Central memory CD8-positive, alpha-beta T cell (primary cell): ENCODE results near the gene LRMDA.

Experiments used
- ATAC-seq: fragments of 150-1000 bp; cut with Tn5 transposase; replicated peaks from 2 replicates; pipeline ENCODE4 v1.10.0; 2022; ENCODE audit warnings: mild to moderate bottlenecking, moderate FRiP score, moderate number of reproducible peaks; ENCODE audit not compliant: poor library complexity, severe bottlenecking; ENCODE audit errors: extremely low read depth
- DNase-seq, 2 donors: peaks; one replicate each; pipeline ENCODE4 v3.0.0; 2021; ENCODE audit warnings: low spot score in 2 of 2
- H3K27ac Mint-ChIP-seq: one replicate; pipeline ENCODE4 v1.8.0; 2022; ENCODE audit warnings: low read depth, mild to moderate bottlenecking, moderate library complexity, mixed read lengths
- H3K27me3 Mint-ChIP-seq: one replicate; pipeline ENCODE4 v1.8.0; 2022; ENCODE audit warnings: mixed read lengths
- H3K36me3 Mint-ChIP-seq: one replicate; pipeline ENCODE4 v1.8.0; 2022; ENCODE audit warnings: mild to moderate bottlenecking, moderate library complexity, mixed read lengths; ENCODE audit not compliant: insufficient read depth
- H3K4me1 Mint-ChIP-seq: one replicate; pipeline ENCODE4 v1.8.0; 2022; ENCODE audit warnings: mixed read lengths
- H3K4me3 Mint-ChIP-seq: one replicate; pipeline ENCODE4 v1.8.0; 2022; ENCODE audit warnings: mild to moderate bottlenecking, moderate library complexity, mixed read lengths
- H3K9me3 Mint-ChIP-seq: one replicate; pipeline ENCODE4 v1.8.0; 2022; ENCODE audit warnings: mixed read lengths

Gene LRMDA

DNA sequence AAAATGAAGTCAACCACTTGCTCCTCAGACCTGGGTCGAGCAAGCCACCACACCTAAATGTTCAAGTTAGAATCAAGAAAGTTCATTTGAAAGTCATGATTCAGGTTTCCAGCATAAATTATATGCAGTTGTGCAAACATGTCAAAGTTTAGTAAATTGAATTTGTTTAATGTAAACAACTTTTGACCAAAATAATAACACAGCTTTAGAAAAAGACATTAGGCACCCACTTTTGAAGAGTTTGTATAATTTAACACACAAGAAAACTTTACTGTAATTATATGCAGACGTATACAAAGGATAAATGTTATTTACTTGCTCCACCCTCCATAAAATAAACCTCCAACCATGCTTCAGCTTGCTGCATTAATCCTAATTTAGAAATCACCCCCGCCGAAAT is 680.0 kb downstream of the LRMDA start:
- H3K4me3 Mint-ChIP-seq, result no peak overlapping the region
- H3K9me3 Mint-ChIP-seq, result peaks cover 22% of the 10 kb centered on the region
- no peak for DNase-seq
- H3K36me3 Mint-ChIP-seq, result no peaks in the 10 kb centered on the region
- no peaks in the 10 kb centered on the region for H3K27me3 Mint-ChIP-seq
- H3K4me1 Mint-ChIP-seq, result no peaks in the 10 kb centered on the region
- no peak overlapping the region for H3K27ac Mint-ChIP-seq
- no peak for ATAC-seq

DNA sequence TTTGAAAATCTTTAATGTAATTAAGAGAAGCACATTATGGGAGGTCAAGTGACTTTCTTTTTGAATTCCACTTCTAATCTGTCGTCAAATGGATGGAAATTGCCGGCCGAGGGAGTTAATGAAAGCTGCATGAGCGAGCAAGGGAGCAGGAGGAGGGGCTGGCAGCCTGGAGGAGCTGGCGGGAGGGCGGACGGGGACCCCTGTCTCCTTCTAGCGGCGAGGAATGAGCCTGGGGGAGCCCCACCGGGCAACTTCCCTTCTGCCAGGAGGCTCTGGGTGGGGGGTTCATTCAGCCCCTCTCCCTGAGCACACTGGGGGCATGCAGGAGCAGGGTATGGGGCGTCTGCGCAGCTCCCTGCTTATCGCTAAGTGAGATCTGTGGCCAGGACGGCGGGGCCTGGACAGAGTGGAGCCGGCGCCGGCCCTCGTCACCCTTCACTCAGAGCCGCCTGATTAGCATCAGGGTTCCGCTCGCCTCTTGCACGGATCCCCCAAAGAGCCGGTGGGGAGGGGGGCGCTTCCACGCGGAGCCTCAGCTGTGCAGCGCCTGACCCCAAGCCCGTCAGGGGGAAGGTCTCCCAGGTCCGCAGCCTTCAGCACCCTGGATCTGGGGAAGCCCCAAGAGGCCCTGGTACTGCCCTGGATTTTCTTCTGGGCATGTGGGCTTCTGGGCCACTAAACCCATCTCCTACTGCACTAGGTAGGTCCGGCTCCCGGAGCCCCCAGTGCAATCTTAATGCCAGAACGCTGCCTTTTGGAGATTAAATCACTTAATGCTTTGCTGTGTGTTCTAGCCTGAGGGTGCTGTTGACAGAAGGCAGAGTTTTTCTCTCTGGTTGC is 680.8 kb downstream of the LRMDA start:
- Mint-ChIP-seq H3K27ac (no peak overlapping the region), H3K27me3 (no peaks in the 10 kb centered on the region), H3K4me3 (no peak overlapping the region), H3K36me3 (no peaks in the 10 kb centered on the region), H3K4me1 (no peaks in the 10 kb centered on the region), H3K9me3 (peaks cover 29% of the 10 kb centered on the region)
- DNase-seq (no peak), ATAC-seq (no peak)

DNA sequence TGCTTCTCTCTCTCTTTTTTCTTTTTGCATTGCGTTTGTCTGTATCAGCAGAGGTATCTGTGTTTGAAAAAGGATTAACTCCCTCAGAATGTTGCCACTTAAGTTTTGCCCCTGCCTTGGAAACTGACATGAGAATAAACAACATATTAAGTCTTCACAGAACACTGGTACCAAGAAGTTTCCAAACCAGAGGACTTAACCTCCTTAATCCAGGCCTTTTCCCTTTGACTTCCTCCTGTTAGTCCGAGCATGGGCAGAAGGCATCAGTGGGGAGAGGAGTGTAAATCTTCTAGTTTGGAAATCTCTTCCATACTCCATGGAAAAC is 681.4 kb downstream of the LRMDA start:
- Mint-ChIP-seq H3K9me3 (peaks cover 29% of the 10 kb centered on the region), H3K4me1 (no peaks in the 10 kb centered on the region), H3K27me3 (no peaks in the 10 kb centered on the region), H3K36me3 (no peaks in the 10 kb centered on the region), H3K27ac (no peak overlapping the region), H3K4me3 (no peak overlapping the region)
- DNase-seq, result no peak
- ATAC-seq, result no peak

DNA sequence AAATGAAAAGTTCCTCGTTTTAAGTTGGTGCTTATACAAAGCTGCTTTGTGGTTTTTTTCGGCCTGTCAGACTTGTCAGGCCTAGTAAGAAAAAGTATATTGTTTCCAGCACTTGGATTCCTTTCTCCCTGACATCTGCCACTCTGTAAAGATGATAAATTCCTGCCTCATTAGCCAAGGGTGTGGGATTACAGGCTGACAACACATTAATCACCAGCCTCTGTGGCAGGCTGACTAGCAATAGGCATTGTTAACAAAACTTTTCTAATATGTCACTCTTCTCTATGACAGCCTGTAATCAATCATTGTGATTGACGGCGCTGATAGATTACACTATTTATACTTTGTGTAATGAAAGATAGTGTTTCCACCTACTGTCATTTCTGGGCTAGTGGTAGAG is 682.5 kb downstream of the LRMDA start:
- DNase-seq (no peak), ATAC-seq (no peak)
- H3K4me1 Mint-ChIP-seq, result no peaks in the 10 kb centered on the region
- peaks cover 34% of the 10 kb centered on the region for H3K9me3 Mint-ChIP-seq
- no peaks in the 10 kb centered on the region for H3K36me3 Mint-ChIP-seq
- no peaks in the 10 kb centered on the region for H3K27me3 Mint-ChIP-seq
- no peak overlapping the region for H3K27ac Mint-ChIP-seq
- H3K4me3 Mint-ChIP-seq, result no peak overlapping the region

DNA sequence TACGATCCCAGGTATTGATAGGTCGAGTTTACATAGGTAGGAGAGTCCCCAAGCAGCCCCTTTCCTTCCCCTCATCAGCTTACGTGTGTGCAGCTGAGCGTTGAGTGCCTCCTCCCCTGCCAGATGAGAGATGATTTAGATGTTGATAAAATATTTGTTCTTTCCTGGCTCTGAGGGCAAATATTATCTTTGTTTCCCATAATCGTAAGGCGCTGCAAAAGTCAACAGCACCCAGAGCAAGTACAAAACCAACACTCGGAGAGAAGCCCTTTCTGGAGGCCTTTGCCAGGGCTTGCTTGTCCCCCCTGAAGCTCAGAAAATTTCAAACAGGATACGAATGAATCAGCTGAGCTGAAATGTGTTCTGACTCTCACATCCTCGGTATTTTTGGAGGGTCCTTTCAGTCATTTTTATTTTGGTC is 683.2 kb downstream of the LRMDA start:
- H3K27me3 Mint-ChIP-seq, result no peaks in the 10 kb centered on the region
- H3K9me3 Mint-ChIP-seq, result peaks cover 34% of the 10 kb centered on the region
- DNase-seq, result no peak
- H3K4me1 Mint-ChIP-seq, result no peaks in the 10 kb centered on the region
- no peak for ATAC-seq
- H3K36me3 Mint-ChIP-seq, result no peaks in the 10 kb centered on the region
- H3K4me3 Mint-ChIP-seq, result no peak overlapping the region
- no peak overlapping the region for H3K27ac Mint-ChIP-seq

DNA sequence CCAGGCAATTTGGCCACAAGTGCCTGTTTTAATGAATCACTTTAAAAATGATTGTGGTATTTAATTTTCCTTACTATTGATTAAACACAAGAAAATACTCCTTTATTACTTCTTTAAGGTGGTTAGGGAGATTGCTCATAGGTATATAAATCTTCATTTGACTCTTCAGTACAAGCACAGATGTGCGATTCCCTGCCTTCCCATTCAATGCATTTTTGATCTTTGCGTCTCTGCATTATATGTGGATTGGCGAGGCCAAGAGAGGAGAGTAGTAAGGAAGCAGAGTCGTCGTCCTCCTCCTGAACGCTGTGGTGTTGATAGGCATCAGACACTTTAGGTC is 683.7 kb downstream of the LRMDA start:
- DNase-seq (no peak), ATAC-seq (no peak)
- Mint-ChIP-seq H3K36me3 (no peaks in the 10 kb centered on the region), H3K4me1 (no peaks in the 10 kb centered on the region), H3K27ac (no peak overlapping the region), H3K4me3 (no peak overlapping the region), H3K9me3 (peaks cover 32% of the 10 kb centered on the region), H3K27me3 (no peaks in the 10 kb centered on the region)

DNA sequence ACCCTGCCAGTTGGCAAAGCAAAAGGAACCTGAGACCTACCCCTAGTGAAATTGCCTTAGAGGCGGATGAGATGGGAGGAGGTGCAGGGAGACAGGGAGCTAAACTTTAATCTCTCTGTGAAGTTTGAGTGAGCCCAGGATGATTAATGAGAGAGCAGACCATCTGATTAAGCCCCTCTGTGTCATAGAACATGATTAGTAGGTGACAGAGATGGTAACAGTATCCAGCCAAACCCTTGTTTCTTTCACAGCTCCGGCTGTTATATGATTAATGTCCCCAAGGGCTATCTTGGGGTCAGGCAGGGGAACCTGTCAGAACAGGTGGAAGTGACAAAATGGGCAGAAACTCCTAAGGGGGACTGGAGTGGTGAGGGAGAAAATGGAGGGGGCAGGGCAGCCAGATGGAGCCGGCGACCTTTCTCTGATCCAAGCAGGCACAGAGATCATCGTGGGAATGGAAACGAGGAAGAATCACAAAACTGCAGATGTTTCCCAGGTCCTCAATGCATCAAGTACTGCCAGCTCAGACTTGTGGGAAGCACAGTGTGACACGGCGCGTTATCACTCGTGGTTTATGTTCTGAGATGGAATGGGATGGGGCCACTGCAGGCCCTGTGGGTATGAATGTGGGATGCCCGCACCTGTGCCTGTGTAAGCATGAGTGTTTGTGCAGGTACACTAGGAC is 684.2 kb downstream of the LRMDA start:
- DNase-seq, result no peak
- no peaks in the 10 kb centered on the region for H3K36me3 Mint-ChIP-seq
- H3K9me3 Mint-ChIP-seq, result peaks cover 27% of the 10 kb centered on the region
- H3K27me3 Mint-ChIP-seq, result no peaks in the 10 kb centered on the region
- ATAC-seq, result no peak
- H3K4me1 Mint-ChIP-seq, result no peaks in the 10 kb centered on the region
- no peak overlapping the region for H3K27ac Mint-ChIP-seq
- H3K4me3 Mint-ChIP-seq, result no peak overlapping the region

DNA sequence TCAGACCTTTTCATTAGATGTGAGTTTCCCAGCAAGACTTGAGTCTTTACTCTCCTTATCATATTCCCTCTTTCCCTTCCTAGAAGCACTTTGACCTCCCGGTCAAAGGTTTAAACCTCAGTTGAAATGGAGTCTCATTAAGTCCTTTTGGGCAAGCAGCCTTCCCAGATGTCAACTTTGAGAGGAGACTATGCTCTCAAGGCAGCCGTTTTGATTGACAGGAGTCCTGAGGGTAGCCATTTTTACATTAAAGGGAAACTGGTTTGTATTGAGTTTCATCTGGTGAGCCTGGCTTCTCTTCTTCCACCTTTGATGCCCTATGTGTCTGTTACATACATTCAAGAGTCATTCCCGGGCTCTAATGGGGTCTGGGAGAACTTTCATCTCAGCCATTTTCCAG is 685.1 kb downstream of the LRMDA start:
- ATAC-seq (no peak), DNase-seq (no peak)
- Mint-ChIP-seq H3K4me1 (no peaks in the 10 kb centered on the region), H3K9me3 (peaks cover 20% of the 10 kb centered on the region), H3K27me3 (no peaks in the 10 kb centered on the region), H3K27ac (no peak overlapping the region), H3K36me3 (no peaks in the 10 kb centered on the region), H3K4me3 (no peak overlapping the region)

DNA sequence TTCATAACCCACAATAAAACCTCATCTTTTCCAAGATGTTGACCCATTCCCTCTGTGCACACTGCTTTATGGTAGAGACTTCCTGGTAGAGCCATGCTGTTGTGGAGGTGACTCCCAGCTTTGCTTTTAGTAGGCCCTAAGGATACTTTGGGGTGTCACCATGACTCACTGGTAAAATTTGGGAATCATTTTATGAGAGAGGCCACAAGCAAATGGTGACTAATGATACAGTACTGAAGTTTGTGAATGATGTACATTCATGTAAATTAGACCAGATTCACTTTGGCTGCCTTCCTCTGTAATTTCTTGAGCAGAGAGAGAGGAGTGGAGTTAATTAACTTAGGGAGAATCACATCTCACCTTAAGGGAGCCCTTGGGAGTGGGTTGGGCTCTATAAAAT is 686.5 kb downstream of the LRMDA start:
- Mint-ChIP-seq H3K9me3 (peaks cover 20% of the 10 kb centered on the region), H3K27me3 (no peaks in the 10 kb centered on the region)
- no peak for DNase-seq

DNA sequence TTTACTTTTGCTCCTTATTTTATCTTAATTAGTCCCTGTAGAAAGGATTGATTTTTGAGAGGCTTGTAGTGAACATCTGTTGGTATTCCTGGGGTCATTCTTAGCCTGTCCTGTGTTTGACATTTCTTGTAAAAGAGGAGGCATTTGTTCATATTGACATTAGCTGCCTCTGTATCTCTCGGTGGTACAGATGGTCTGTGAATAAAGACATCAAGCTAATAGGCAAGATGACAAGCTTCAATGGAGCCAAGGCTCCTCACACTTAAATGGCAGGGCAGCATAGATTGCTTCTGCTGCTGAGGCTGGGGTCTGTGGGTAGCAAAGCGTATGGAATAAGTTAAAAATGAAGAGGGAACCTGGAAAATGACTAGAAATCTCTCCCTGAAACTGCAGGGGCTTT is 687.6 kb downstream of the LRMDA start:
- Mint-ChIP-seq H3K4me1 (no peaks in the 10 kb centered on the region), H3K36me3 (no peaks in the 10 kb centered on the region), H3K9me3 (peaks cover 24% of the 10 kb centered on the region), H3K27me3 (no peaks in the 10 kb centered on the region), H3K4me3 (no peak overlapping the region), H3K27ac (no peak overlapping the region)
- DNase-seq (no peak), ATAC-seq (no peak)

More for the DNA sequence above, 686.5 kb downstream of the LRMDA start:
- ATAC-seq, result no peak
- no peak overlapping the region for H3K4me3 Mint-ChIP-seq
- H3K36me3 Mint-ChIP-seq, result no peaks in the 10 kb centered on the region
- H3K27ac Mint-ChIP-seq, result no peak overlapping the region
- H3K4me1 Mint-ChIP-seq, result no peaks in the 10 kb centered on the region

DNA sequence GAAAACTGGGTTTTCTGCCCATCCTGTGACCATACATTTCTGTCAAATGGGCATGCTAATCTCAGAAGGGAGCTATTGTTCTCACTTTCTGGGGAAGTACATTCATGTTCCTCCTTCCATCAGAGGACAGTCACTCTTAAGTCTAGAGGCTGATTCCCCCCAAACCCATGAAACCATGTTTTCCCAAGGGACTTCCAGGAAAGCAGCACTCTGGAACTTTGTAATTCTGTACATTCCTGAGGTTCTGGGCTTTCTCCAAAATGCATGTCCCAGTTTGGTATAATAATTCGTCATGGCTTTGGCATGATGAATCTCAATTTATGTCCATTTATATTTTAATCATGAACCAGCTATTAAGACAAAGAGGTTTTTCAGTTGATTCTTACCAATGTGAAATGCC is 688.1 kb downstream of the LRMDA start:
- Mint-ChIP-seq H3K4me1 (no peaks in the 10 kb centered on the region), H3K27me3 (no peaks in the 10 kb centered on the region), H3K27ac (no peak overlapping the region), H3K9me3 (peaks cover 25% of the 10 kb centered on the region), H3K4me3 (no peak overlapping the region), H3K36me3 (no peaks in the 10 kb centered on the region)
- ATAC-seq, result no peak
- DNase-seq, result no peak

DNA sequence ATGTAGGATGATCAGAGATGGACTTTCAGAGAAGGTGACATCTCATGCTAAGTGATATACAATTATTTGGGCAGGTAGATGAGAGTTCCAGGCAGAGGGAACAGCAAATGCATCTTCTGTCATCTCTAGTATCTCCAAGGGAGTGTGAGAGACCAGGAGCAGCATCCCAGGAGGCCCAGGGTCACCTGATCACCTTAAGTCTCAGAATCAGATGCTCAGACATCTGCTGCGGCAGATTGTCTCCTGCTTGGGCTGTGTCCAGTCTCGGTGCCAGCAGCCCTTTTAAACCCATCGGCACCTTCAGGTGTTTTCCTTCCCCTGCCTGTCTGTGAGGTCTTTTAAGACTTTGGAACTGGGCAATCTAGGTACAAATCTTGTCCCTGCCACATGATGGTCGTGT is 690.6 kb downstream of the LRMDA start:
- ATAC-seq (no peak), DNase-seq (no peak)
- Mint-ChIP-seq H3K4me3 (no peak overlapping the region), H3K9me3 (peaks cover 10% of the 10 kb centered on the region), H3K27ac (no peak overlapping the region), H3K36me3 (no peaks in the 10 kb centered on the region), H3K4me1 (no peaks in the 10 kb centered on the region), H3K27me3 (no peaks in the 10 kb centered on the region)

DNA sequence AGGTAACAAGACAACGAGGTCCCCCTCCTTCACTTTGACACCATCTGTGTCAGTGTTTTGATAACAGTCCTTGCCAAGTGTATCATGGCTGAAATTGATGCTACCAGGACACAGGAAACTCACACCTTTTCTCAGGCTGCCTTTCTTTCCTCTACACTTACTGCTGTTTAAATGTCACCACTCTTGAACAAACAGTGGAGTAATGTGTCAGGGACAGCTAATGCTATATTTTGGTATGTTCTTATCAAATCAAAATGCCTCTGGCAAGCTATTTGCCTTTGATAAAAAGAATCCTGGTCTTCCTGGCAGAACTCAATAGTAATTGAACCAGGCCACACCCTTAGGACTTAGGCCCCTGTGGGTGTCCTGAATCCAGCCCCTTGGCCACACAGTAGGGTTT is 692.9 kb downstream of the LRMDA start:
- ATAC-seq (no peak), DNase-seq (no peak)
- Mint-ChIP-seq H3K9me3 (peaks cover 15% of the 10 kb centered on the region), H3K27me3 (no peaks in the 10 kb centered on the region), H3K4me3 (no peak overlapping the region), H3K27ac (no peak overlapping the region), H3K4me1 (no peaks in the 10 kb centered on the region), H3K36me3 (no peaks in the 10 kb centered on the region)
